ENCODE data around the gene REXO1. TPM values are rescaled to one million over a fixed set of nuclear protein-coding genes. Genes with fewer than 3 reads are reported as not detected.

The REXO1 gene
- total and polyA plus RNA-seq, 2 of the 8 experiments (the other 6 are each of a cell fraction or from before 2014, with no cell fraction given) = 42.4 to 44.3 TPM

DNA sequence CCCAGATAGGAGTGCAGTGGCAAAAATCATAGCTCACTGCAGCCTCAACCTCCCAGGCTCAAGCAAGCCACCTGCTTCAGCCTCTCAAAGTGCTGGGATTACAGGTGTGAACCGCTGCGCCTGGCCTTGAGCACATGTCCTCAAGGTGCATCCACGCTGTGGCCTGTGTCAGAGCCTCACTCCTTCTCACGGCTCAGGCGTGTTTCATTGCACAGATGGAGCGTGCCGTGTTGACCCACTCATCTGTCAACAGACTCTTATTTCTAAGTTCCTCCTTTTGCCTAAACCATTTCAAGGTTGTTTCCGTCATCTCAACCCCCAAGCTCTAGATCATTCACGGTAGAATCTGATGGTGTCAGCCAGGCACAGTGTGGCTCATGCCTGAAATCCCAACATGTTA lies 64.4 kb downstream of the REXO1 start:
- Histone ChIP-seq H3K14ac (ENCODE audit: insufficient read length) (no peak overlapping the region), H2BK5ac (ENCODE audit: low read depth, low read length) (no peak overlapping the region), H3K4me2 (ENCODE audit: insufficient read depth in 1 of 2, low read depth in 2 of 2, low read length in 2 of 2) (no peak overlapping the region), H3K4me3 (ENCODE audit: extremely low read depth in 1 of 4, insufficient read depth in 2 of 4, low read depth in 3 of 4, low read length in 4 of 4) (no peak overlapping the region), H3K56ac (replicated peaks; ENCODE audit: insufficient read length, low read depth, low read length) (no peak overlapping the region), H3K27me3 (replicated peaks in 1 of 4; ENCODE audit: control insufficient read depth in 3 of 4, extremely low read depth in 1 of 4, insufficient read depth in 3 of 4, low read length in 3 of 4) (peaks cover 4 to 31% (median 29%) of the 10 kb centered on the region in 4 experiments), H3K23me2 (ENCODE audit: low read depth, low read length) (no peaks in the 10 kb centered on the region), H2AK5ac (ENCODE audit: low read depth, low read length) (no peak overlapping the region), H2BK120ac (replicated peaks; ENCODE audit: low read depth, low read length) (no peak overlapping the region), H3K4me1 (replicated peaks in 1 of 4; ENCODE audit: control insufficient read depth in 3 of 4, insufficient read depth in 4 of 4, low read length in 3 of 4) (0 out of 7 replicates have a peak, but pooled peaks cover 0 to 3% (median 0%) of the 10 kb centered on the region in 4 experiments), H4K20me1 (replicated peaks in 1 of 2; ENCODE audit: control insufficient read depth in 1 of 2, insufficient read depth in 2 of 2, low read length in 2 of 2) (peaks cover 0 to 2% of the 10 kb centered on the region in 2 experiments), H2BK12ac (ENCODE audit: low read depth, low read length) (no peak overlapping the region), H2BK15ac (ENCODE audit: low read length) (no peak overlapping the region), H3K9ac (replicated peaks in 1 of 4; ENCODE audit: extremely low read depth in 1 of 4, low read depth in 3 of 4, low read length in 3 of 4) (no peak overlapping the region), H4K8ac (ENCODE audit: extremely low read depth, insufficient read depth, low read length) (no peak overlapping the region), H3K36me3 (ENCODE audit: control insufficient read depth in 2 of 4, insufficient read depth in 4 of 4, low read length in 3 of 4) (no peaks in the 10 kb centered on the region), H3K79me2 (ENCODE audit: control insufficient read depth in 1 of 2, insufficient read depth in 2 of 2, low read length in 2 of 2) (no peaks in the 10 kb centered on the region), H3K27ac (ENCODE audit: low read depth, low read length) (no peak overlapping the region), H3K79me1 (ENCODE audit: low read depth, low read length) (no peaks in the 10 kb centered on the region), H4K91ac (replicated peaks; ENCODE audit: insufficient read length, low read length) (no peak overlapping the region), H2AFZ (ENCODE audit: low read length) (no peak overlapping the region), H3K23ac (ENCODE audit: insufficient read length) (no peak overlapping the region), H3K4ac (replicated peaks; ENCODE audit: insufficient read length, low read depth, low read length) (no peak overlapping the region), H3K18ac (ENCODE audit: extremely low read depth, low read length) (no peak overlapping the region), H2BK20ac (ENCODE audit: low read length) (no peak overlapping the region), H4K5ac (ENCODE audit: insufficient read length, low read depth, low read length) (no peak overlapping the region), H3K9me3 (ENCODE audit: insufficient read depth in 2 of 2, low read depth in 1 of 2, low read length in 1 of 2) (peaks cover 5 to 6% of the 10 kb centered on the region in 2 experiments; a peak in 2 of 4 replicates)
- DNase-seq (ENCODE audit: low read depth in 1 of 2, low spot score in 2 of 2) (no peak), FAIRE-seq (no peak)
- ChIA-PET CTCF (ENCODE audit: partially characterized antibody) (interaction anchor here (1.1 to 7.2 kb wide), 6 partner anchors 9 to 54 kb away, joined by 4 to 150 read pairs (median 30); no protein-coding TSS in a partner anchor), POLR2A (ENCODE audit: partially characterized antibody) (interaction anchor here (1.5 kb wide), 1 partner anchor 15 kb away, joined by 3 read pairs; no protein-coding TSS in a partner anchor)
- WGBS, 2 experiments (ENCODE audit: extremely low coverage in 1 of 2, insufficient coverage in 1 of 2, insufficient read length in 1 of 2, insufficient replicate concordance in 2 of 2, low coverage in 1 of 2, low lambda C conversion rate in 2 of 2, missing lambda C conversion rate in 1 of 2) = 92% methylated on average over 9 of the region's 9 CpGs; no CpG with 5 or more reads in 1 of the 2 experiments
- TF ChIP-seq KDM4A (IDR thresholded peaks at IDR 0.05; ENCODE audit: low read depth, low read length, severe bottlenecking) = no peak
- no peak for TF ChIP-seq CEBPB (IDR thresholded peaks at IDR 0.05; ENCODE audit: low read depth, low read length)
- TF ChIP-seq CBX5 (IDR thresholded peaks at IDR 0.05; ENCODE audit: low read depth, low read length) = no peak

All from H1 (cell line).